NOMO-1 (cell line): ENCODE measurements around the gene ROBO2.

Source experiments
- DNase-seq, 2 experiments: peaks; one replicate each; lab custom pipeline; 2025; ENCODE audit not compliant: unreplicated experiment in 2 of 2; lab: John Stamatoyannopoulos, UW

ROBO2 gene

GRCh38 chr3:77039606-77040171 lies at the start of gene ROBO2:
Gene ROBO2 (plus strand): TSS chr3:77040099. CDS start chr3:77040786, 687 bp downstream.
- no peak for DNase-seq

- DNase-seq = no peak
These were observed 49.3 kb upstream of the ROBO2 start for GRCh38 chr3:76990606-76991005.

GRCh38 chr3:76991165-76991564 lies 48.7 kb upstream of the ROBO2 start:
- peak in 1 of 2 experiments; percentile 7 for DNase-seq

GRCh38 chr3:76997733-76998132 lies 42.2 kb upstream of the ROBO2 start:
- no peak for DNase-seq

- no peak for DNase-seq
These were observed 41.3 kb upstream of the ROBO2 start for GRCh38 chr3:76998555-76998954.

- DNase-seq = no peak
These were observed 38.7 kb upstream of the ROBO2 start for GRCh38 chr3:77001062-77001701.

- DNase-seq = no peak
These were observed 25.7 kb upstream of the ROBO2 start for GRCh38 chr3:77014226-77014625.

- DNase-seq = no peak
These were observed 14.4 kb upstream of the ROBO2 start for GRCh38 chr3:77025471-77025870.

GRCh38 chr3:77026904-77027634 lies 12.8 kb upstream of the ROBO2 start:
- no peak for DNase-seq

- no peak for DNase-seq
These were observed 11.9 kb upstream of the ROBO2 start for GRCh38 chr3:77028005-77028404.

GRCh38 chr3:77038468-77038929 lies 1.4 kb upstream of the ROBO2 start:
- DNase-seq = peak; percentile 30 to 57

- DNase-seq = no peak
These were observed 831 bp upstream of the ROBO2 start for GRCh38 chr3:77038930-77039605.

- no peak for DNase-seq
These were observed 317 bp downstream of the ROBO2 start for GRCh38 chr3:77040216-77040615.

GRCh38 chr3:77040926-77041722 lies 1.2 kb downstream of the ROBO2 start:
- no peak for DNase-seq

GRCh38 chr3:77041811-77042210 lies 1.9 kb downstream of the ROBO2 start:
- DNase-seq = no peak

- DNase-seq = no peak
These were observed 2.4 kb downstream of the ROBO2 start for GRCh38 chr3:77042343-77042742.

- DNase-seq = no peak
These were observed 3.0 kb downstream of the ROBO2 start for GRCh38 chr3:77042882-77043281.

- DNase-seq = no peak
These were observed 5.8 kb downstream of the ROBO2 start for GRCh38 chr3:77045686-77046085.

GRCh38 chr3:77048186-77048585 lies 8.3 kb downstream of the ROBO2 start:
- DNase-seq = no peak

GRCh38 chr3:77051591-77051990 lies 11.7 kb downstream of the ROBO2 start:
- DNase-seq = no peak
